Measurements from ENCODE around the gene PIEZO1.

GRCh38 chr16:88735616-88736015 lies 49.4 kb downstream of the PIEZO1 start:
- TF ChIP-seq, protein P1, sequence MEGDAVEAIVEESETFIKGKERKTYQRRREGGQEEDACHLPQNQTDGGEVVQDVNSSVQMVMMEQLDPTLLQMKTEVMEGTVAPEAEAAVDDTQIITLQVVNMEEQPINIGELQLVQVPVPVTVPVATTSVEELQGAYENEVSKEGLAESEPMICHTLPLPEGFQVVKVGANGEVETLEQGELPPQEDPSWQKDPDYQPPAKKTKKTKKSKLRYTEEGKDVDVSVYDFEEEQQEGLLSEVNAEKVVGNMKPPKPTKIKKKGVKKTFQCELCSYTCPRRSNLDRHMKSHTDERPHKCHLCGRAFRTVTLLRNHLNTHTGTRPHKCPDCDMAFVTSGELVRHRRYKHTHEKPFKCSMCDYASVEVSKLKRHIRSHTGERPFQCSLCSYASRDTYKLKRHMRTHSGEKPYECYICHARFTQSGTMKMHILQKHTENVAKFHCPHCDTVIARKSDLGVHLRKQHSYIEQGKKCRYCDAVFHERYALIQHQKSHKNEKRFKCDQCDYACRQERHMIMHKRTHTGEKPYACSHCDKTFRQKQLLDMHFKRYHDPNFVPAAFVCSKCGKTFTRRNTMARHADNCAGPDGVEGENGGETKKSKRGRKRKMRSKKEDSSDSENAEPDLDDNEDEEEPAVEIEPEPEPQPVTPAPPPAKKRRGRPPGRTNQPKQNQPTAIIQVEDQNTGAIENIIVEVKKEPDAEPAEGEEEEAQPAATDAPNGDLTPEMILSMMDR (conservative IDR thresholded peaks at IDR 0.05), result no peak
- no peak for TF ChIP-seq ZFX (IDR thresholded peaks at IDR 0.05)

All from C4-2B (cell line).